Fibroblast of skin of left quadriceps (primary cell): Measurements from ENCODE around the gene CLDN16.

Experiments
- DNase-seq, 2 experiments: peaks; one replicate each; pipeline ENCODE4 v3.0.0-alpha.2; 2013; ENCODE audit warnings: low read depth in 2 of 2

CLDN16 gene

GRCh38 chr3:190442240-190442639, 54.3 kb downstream of the CLDN16 start:
- no peak for DNase-seq

- DNase-seq, result no peak
Measured at GRCh38 chr3:190443257-190443656, 55.3 kb downstream of the CLDN16 start.

DNA sequence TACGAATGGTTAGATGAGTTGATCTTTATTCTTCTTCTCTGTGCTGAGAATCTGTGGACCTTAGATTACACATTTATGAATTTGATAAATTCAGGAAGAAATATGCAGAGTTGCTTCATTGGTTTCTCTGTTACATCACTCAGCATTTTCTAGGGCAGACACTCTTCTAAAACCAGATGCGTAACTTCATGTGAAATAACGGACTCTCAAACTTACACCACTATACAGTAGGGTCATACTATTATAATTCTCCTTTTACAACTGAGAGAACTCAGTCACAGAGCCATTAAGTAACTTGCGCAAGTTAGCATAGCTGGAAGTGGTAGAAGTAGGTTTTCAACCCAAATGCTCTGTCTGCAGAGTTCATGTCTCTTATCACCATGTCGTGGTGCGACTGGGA, 56.0 kb downstream of the CLDN16 start:
- DNase-seq, result no peak

DNA sequence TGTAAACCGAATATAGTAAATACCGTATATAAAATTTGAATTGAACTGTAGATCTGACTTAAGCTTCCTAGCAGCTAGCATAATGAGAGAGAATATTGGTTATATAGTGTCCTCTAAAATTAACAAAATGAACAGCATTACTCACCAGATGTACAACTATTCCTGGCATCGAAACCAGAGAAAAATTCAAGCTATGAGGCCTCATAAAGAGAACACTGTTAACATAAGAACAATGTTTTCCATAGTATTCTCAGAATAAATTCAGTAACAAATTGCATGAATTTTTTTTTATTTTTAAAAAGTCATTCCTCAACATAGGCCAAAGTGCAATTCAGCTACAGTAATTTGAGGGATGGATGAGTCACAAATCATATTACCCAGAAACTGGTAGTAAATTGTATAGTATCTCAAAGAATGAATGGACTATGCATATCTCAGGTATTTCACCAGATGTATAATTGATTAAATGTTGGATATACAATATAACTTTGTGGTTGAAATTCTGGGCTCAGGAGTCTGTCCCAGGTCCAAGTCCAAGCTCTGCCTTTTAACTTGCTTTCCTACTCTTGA, 56.7 kb downstream of the CLDN16 start:
- peak; percentile 15 to 25 for DNase-seq

- DNase-seq, result no peak
Measured at GRCh38 chr3:190446573-190447279, 58.8 kb downstream of the CLDN16 start.

GRCh38 chr3:190448256-190448655, 60.3 kb downstream of the CLDN16 start:
- no peak for DNase-seq

DNA sequence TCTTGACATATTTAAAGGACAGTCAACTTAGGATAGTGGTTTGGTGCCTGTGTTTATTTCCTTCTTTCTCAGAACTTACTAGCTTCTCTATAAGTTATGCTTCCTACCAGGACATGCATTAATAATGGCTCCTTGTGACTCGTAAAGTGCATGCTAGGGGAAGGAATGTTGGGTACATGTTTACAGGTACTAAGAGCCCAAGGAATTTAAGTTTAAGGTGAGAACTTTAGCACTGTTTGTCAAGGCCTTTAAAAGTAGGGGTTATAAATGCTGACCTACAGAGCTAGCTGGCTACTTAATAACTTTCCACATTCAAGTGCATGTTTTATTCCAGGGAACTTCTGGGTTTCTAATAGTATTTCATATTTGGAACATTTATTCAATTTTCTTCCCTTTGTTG, 61.8 kb downstream of the CLDN16 start, which contains the start of gene TMEM207:
Gene TMEM207 (minus strand): TSS at position 101 of the 400 bp plus-strand sequence. CDS start 92 bp downstream, at position 9.
- DNase-seq, result no peak

DNA sequence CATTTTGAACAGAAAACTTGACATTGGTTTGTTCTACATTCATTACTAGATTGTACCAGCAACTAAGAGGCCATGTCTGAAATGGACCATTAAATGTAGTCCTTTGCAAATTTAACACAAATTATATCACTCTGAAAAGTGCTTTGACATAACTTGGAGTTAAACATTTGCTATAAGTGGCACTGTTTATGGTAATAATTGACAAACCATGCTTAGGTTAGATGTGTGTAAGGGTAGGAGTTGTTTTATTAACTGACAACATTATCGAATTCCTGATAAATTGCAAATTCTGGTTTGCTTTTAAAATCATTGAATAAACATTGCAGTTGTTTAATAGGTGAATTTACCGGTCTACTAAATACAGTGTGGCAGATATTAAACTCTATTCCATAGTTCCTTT, 67.9 kb downstream of the CLDN16 start:
- DNase-seq, result no peak

DNA sequence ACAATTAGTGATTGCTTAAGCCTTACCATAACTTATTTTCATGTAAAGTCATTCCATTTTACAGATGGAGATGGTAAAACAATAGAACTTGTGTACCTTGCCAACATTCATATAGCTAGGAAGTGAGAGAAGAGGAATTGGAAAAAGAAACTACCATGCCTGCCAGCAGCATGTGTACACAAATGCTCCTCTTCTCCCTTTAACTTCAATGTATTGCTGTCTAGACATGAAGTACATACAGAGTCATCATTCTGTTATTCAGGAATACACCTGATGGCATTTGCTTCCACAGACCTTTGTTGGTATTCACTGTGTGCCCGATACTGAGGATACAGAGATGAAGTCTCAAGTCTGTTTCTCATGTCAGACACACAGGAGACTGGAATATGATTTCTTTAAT, 68.8 kb downstream of the CLDN16 start:
- DNase-seq, result no peak

DNA sequence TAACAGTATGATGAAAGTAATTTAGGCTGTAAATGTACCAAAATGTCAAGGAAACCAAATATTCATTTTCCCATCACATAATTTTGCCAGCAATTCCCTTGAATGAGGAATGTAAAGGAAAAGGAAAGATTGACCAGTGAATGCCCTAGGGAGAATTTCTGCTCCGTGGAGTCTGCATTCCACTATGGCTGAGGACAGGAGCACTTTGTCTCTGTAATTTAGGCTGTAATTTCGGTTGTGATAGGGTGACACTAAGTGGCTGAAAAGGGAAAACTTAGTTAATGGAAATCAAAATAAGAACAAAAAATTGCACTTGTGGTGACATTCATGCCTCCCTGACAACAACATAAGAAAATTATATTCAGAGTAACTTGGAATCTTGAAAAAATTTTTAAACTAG, 70.1 kb downstream of the CLDN16 start:
- DNase-seq, result no peak
